Cardiac septum (tissue), 1 donor: ENCODE measurements around the gene SMIM28. TPM values are rescaled to one million over a fixed set of nuclear protein-coding genes. Genes with fewer than 3 reads are reported as not detected.

Experiments
- DNase-seq: peaks from one replicate; pipeline ENCODE4 v3.0.0-alpha.2; 2020; ENCODE audit warnings: low spot score
- intact Hi-C: fragments of 100-400 bp; cut with DNase I; formaldehyde crosslinking; loops from one replicate; pipeline ENCODE4 v1.14.0; 2022
- total RNA-seq: library from RNA; stranded (reverse); fragmentation: NEBNext Ultra II Directional; extraction: Animal tissue kit (Norgen Biotek cat#: 25700); gene quantifications from one replicate; pipeline ENCODE4 v1.2.1, GENCODE V29; 2021
- donor health status: DM: no; HTN: no; CAD: no.

Gene SMIM28
- total RNA-seq, 1 donor from 2014 or later = not detected

DNA sequence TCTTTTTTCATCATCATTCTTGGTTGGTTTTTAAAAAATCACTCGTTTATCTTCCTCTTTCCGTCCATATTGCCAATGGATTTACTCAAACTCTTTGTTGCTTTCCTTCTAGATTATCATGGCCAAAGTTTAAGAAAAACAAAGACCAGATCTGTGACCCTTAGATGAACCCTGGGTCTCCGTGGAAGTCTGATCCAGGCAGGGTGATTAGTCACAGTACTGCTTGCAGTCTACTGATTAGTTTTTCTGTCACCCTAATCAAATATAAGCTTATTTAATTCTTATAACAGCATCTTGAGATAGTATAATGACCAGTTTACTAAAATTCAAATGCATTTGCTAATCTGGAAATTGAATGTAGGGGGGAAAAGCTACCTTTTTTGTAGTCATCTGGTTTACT is 6.0 kb upstream of the SMIM28 start:
- intact Hi-C loops = no loop called here
- no peak for DNase-seq

DNA sequence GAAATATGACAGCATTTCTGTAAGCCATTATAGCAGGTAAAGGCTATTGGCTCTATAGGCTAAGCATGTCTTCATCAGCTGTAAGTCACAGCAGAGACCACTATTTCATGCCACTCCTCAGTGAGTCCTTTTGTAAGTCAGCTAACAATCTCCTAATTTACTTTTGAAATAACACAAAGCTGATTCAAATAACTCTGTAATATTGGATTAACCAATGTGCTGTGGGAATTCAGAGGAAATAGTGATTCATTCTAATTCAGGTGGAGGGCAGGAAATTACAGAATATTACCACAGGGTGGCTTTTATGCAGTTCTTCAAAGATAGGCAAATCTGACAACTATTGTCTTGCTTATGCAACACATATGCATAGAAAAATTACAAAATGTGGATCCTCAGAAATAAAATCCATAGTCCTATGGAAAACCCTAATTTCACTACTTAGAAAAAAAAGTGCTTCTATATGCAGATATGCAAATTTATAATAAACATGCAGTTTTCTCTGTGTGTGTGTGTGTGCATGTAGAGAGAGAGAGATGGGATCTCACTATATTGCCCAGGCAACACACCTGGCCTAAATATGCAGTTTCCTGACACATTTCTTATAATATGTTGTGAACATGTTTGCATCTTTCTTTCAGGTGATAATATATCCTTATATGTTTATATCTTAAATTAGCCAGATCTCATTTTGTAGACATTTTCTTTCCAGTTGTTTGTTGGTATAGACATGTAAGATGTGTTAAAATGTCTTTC is 4.8 kb upstream of the SMIM28 start:
- DNase-seq = no peak
- intact Hi-C loops = no loop called here

DNA sequence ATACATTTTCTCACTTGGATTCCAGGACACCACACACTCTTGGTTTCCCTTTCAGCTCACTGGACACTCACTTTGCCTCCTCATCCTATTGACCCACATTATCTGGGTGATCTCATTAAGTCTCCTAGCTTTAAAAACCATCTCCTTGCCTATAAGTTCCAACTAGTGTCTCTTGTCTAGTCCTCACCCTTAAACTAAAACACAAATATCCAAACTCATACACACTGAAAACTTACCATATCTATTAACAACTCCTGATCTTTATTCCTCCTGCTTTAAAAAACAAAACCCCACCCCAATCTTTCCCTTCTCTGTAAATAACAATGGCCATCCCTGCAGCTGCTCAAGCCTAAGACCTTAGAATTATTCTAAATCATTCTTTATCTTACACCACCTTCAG is 3.5 kb upstream of the SMIM28 start:
- intact Hi-C loops = no loop called here
- no peak for DNase-seq

DNA sequence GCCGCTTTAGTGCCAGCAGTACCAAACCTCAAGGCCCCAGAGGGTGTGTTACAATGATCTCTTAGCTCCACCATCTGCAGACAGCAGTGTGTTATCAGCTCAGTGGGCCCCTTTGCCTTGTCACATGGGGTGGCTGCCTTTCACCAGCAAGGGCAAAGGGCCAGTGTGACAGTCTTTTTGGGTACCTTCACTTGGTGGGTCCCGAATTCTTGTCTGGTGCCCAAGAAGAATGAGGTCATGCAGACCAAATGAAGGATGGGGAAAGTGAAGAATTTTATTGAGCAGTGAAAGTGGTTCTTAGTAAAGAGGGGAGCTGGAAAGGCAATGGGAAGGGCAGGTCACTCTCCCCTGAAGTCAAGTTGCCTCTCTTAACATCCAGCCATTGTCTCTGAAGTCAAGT is 2.9 kb upstream of the SMIM28 start:
- DNase-seq = no peak
- intact Hi-C loops = no loop called here

DNA sequence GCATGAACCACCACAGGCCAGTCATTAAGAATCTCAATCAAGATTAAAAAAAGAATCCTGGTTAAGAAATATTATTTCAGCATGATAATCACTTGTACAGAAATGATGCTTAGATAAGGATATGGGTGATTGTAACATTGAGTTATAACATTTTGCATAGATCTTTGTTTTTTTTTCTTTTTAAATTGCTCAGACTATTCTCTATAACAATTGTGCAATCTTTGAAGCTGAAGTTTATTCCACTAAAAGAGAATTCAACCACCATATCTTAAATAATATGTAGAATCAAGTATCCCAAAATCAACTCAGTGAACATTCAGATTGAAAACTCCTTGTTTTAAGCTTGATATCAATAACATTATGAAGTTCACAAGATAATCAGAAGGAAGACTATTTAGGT is 663 bp upstream of the SMIM28 start:
- intact Hi-C loops = no loop called here
- no peak for DNase-seq

DNA sequence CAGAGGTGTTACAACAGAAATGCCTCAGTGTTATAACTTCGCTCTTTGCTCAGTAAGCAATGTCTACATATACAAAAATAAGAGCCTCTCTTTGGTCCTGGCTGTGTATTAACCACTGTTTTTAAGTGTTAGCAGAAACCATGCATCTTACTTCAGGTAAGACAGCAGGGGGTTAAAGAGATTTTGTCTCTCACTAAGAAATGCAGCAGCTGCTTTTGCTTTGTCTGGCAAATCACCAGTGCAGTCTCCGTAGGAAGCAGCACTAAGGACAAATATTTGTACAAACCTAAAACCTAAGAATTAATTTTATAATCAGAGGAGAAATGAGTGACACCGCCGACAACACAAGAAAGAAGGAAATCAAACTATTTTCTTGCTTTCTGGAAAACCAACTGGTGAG is 758 bp downstream of the SMIM28 start:
- DNase-seq = no peak
- intact Hi-C loops = no loop called here

DNA sequence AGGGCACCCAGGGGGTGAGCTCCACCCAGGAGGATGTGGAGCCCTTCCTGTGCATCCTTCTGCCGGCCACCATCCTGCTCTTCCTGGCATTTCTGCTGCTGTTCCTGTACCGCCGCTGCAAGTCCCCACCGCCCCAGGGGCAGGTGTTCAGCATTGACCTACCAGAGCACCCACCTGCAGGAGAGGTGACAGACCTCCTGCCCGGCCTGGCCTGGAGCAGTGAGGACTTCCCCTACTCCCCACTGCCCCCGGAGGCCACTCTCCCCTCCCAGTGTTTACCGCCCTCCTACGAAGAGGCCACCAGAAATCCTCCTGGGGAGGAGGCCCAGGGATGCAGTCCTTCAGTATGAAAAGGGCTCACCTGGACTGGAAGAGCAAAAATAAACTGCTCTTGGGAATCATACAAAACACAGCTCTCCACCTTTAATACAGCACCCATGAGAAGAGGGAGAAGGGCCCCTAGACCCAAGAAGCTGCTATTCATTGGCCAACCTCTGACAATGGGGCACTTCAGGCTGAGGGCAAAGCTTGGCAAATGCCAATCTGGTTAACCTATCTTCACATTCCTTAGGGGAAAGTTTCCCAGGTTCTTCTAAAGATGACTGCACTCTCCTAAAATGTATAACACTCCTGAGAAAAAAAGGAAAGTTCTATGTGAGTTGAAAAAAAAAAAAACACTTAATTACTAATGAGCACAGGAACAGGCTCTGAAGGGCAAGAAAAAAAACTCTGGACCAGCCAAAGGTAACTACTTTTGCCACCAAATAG is 5.0 kb downstream of the SMIM28 start:
- intact Hi-C loops = no loop called here
- no peak for DNase-seq

DNA sequence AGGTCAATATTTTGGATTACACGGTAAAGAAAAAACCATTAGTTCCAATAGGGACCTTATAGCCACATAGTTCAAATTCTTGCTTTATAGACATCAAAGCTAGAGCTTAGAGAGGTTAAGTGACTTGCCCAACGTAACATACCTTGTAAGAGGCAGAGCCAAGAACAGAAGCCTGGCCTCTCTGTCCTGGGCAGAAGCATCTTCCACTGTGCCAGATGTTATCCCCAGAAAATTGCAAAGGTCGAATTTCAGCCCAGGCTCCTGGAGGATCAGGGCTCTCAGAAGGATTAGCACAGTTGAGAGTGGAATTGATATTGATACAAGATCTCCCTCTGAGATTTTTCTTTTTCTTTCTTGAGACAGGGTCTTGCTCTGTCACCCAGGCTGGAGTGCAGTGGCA is 6.1 kb downstream of the SMIM28 start:
- intact Hi-C loops = no loop called here
- no peak for DNase-seq

DNA sequence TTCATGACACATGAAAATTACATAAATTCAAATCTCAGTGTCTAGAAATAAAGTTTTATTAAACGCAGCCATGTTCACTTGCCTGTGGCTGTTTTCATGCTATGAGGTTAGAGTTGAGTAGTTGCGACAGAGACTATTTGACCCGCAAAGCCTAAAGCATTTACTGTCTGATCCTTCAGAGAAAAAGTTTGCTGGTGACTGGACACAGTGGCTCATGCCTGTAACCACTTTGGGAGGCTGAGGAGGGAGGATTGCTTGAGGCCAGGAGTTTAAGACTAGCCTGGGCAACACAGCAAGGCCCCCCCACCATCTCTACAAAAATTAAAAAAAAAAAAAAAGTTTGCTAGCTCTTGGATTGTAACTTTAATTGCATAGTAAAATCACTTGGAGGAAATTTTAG is 9.2 kb downstream of the SMIM28 start:
- intact Hi-C loops = no loop called here
- no peak for DNase-seq

DNA sequence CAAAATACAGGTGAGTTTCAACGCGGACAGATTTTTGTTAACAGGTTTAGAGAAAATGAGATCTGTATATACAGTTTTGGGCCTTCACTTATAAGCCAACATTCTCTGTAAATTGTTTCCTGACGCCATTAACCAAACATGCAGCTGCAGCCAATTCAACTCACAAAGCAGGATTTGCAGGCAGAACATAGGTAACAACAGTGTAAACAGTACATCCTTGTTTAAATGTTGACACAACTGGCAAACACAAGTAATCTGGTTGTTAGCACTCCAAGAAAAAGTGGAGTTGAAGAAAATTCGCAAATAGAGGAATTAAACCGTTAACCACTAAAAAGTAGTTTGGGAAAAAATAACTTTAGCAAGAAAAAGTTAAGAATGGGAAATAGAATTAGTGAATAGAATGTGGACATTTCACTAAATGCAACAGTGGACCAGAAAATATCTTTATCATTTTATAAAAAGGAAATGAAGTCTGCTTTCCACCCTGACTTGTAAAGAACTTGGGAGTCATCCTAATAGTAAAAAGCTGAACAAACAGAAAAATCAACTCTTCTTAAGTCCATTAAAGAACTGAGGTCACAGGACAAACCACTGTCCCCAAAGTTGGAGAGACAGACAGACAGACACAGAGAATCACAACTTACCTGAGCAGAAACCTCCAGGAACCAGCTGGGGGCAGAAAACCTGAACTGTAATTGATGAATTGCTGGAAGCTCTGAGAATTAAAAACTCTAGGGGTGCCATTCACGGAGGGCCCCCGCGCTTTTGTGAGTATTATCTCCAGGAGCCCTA is 10.1 kb downstream of the SMIM28 start:
- intact Hi-C loops = no loop called here
- no peak for DNase-seq

DNA sequence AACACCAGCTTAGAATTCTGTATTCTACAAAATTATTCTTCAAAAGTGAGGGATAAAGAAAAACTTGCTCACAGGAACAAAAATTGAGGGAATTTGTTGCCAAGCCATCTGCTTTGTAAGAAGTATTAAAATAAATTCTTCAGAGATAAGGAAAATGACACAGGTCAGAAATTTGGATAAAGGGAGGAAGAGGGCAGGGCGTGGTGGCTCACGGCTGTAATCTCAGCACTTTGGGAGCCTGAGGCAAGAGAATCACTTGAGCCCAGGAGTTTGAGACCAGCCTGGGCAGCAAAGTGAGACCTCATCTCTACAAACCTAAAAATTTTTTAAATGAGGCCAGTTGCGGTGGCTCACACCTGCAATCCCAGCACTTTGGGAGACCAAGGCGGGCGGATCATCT is 11.8 kb downstream of the SMIM28 start:
- intact Hi-C loops = no loop called here

DNA sequence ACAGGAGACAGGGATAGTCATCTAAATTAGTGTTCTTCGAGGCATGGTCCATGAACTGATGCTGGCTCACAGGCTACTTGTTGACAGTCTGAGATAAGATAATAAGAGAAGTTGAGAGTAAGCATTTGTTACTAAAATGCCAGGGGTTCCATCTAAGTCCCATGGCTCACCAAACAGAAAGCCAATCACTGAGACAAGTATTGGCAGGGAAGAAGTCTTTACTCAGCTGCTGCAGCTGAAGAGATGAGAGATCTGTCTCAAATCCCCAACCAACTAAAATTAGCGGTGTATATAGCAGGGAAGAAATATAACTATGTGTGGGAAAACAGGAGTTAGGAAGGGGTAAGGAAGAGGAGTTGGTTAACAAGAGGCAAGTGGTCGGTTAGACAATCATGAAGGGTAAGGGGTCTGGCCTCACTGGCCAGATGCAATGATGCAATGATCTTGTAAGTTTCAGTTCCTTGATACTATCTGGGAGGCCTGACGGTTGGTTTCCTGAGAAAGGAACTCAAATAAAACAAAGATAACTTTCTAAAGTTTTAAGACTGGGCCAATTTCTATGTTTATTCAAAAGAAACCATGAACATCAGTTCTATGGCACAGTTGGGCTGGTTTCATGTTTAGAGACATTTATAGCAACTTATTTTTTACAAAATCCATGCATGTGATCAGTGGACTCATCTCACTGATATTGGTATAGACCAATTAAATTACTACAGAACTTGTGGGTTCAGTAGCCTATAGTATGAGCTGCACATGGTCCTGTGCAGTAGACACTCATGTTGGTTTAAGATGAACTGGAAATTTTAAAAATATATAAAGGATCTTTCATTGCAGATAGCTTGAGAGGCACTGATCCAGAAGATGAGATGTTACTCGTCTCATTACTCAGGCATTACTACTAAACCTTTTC is 16.4 kb downstream of the SMIM28 start:
- intact Hi-C loops = loop anchor here (5.0 kb wide), 1 partner anchor 87 kb away; no protein-coding TSS in a partner anchor
- DNase-seq = no peak

More for the DNA sequence above, 11.8 kb downstream of the SMIM28 start:
- DNase-seq = no peak

DNA sequence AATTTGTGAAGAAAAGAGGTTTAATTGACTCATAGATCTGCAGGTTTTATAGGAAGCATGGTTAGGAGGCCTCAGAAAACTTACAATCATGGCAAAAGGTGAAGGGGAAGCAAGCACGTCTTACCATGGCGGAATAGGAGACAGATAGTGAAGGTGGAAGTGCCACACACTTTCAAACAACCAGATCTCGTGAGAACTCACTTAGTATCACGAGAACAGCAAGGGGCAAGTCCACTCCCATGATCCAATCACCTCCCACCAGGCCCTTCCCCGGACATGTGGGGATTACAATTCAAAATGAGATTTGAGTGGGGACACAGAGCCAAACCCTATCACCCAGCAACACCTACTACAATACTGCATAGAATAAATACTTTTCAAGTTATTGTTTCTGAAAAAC is 19.0 kb downstream of the SMIM28 start:
- no peak for DNase-seq

DNA sequence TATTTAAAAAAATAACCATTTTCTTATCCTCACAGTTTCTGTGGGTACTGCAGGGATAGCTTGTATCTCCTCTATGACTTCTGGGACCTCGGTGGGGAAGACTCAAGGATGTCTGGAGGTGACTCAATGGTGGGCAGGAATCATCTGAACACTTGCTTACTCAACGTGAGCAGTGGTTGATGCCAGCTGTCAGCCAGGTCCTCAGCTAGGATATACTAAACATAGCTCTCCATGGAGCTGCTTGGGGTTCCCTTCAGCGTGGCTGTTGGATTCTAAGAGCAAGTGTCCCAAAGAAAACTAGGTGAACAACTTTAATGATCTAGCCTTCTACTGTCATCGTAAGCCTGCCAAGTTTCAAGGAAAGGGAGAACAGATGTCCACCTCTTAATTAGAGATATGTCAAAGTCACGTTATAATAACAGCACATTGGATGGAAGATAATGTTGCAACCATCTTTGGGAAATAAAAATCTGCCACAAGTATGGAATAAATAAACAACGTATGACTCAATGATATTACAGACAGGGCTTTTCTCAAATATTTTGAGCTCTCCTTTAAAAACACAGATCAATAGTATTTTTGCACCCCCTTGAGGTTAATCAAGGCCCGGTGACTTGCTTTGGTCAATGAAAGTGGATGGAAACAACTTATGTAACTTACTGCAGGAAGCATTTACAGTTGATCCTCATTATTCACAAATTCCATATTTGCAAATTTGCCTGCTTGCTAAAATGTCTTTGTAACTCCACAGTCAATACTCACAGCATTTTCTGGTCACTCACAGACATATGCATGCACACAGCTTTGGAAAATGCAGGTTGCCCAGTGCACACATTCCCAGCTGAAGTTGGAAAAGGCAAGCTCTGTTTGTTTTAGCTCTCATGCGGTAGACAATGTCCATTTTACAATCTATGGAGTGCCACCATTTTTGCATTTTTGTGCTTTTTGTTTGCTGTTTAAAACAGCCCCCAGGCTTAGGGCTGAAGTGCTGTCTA is 19.7 kb downstream of the SMIM28 start:
- intact Hi-C loops = no loop called here
- no peak for DNase-seq

More for the DNA sequence above, 19.0 kb downstream of the SMIM28 start:
- intact Hi-C loops = no loop called here

DNA sequence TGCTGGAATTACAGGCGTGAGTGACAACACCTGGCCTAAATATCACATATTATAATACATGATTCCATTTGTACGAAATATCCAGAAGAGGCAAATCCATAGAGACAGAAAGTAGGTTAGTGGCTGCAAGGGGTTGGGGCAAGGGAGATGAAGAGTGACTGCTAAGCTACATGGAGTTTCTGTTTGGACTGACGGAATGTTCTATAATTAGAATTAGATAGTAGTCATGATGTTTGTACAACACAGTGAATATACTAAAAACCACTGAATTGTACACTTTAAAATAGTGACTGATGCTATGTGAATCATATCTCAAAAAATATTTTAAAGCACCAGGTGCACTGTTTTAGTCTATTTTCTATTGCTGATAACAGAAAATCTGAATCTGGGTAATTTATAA is 22.6 kb downstream of the SMIM28 start:
- intact Hi-C loops = loop anchor here (5.0 kb wide), 2 partner anchors 113 to 283 kb away; no protein-coding TSS in a partner anchor
- DNase-seq = no peak

DNA sequence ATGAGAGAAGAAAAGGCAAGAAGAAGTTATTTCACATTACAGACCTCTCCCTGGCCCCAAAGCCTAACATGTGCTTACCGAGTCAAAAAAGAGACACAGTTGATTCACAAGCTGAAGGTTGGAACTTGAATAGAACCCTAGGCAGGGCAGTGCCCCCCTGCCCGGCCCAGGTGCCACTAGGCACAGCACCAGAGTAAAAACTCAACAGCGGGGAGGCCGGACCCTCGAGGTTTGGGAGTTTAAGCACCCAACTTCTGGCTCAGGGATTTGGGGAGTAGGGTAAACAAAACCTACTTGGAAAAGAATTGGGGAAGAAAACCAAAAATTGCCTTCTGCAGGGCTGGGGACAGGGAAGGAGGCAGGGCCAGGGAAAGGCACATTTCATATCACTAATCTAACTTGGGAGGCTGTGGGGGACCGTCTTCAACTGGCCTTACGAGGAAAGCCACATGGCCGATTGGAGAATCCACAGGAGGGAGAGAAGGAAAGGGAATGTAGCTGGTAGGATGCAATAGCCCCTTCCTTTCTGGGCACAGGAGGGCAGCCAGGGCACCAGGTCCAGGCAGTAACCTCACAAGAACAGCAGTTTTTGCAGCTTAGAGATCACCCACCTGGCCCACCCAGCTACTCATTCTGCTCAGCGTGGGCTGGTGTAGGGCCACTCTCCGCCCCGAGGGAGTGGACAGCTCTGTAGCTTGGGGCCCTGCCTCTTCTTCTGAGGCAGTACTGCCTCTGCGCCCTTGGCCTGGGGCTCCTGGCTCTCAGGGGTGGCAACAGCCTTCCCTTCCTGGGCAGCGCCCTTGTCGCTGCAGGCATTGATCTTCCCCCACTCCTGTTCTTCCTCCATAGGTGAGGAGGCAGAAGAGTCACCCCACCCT is 24.5 kb downstream of the SMIM28 start:
- no peak for DNase-seq
- intact Hi-C loops = loop anchor here (5.0 kb wide), 2 partner anchors 115 to 285 kb away; no protein-coding TSS in a partner anchor

DNA sequence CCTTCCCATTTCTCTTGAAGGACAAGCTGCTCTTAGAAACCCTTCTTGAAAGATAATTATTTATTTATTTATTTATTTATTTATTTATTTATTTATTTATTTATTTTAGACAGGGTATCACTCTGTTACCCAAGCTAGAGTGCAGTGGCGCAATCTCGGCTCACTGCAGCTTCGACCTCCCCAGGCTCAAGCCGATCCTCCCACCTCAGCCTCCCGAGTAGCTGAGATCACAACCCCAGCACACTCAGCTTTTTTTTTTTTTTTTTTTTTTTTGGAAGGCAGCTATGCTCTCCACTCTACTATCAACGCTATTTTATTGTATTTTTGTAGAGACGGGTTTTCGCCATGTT is 25.1 kb downstream of the SMIM28 start:
- no peak for DNase-seq
- intact Hi-C loops = loop anchor here (5.0 kb wide), 2 partner anchors 116 to 286 kb away; no protein-coding TSS in a partner anchor
